HepG2 (cell line): ENCODE results near the gene PTPN3. TPM values are rescaled to one million over a fixed set of nuclear protein-coding genes. Genes with fewer than 3 reads are reported as not detected.
A peak's percentile ranks its signal among the peaks of the same experiment; 100 is the strongest.

Experiments
- ATAC-seq: fragments of 200-7000 bp; cut with Tn5 transposase; 3 replicates; pipeline ENCODE4 v1.9.1; 2020; ENCODE audit warnings: mild to moderate bottlenecking, moderate library complexity
- BruUV-seq: library from RNA; stranded (reverse); fragments of 400-500 nt; replicated peaks from 2 replicates; lab custom pipeline; 2021; lab: Mats Ljungman, UMichigan
- CTCF ChIA-PET: fragments of 300-600 bp; formaldehyde crosslinking; extraction: SDS; loops from one replicate; lab custom pipeline; 2021; ENCODE audit warnings: low total read pairs, inconsistent platforms, low intra/inter-chr PET ratio; lab: Yijun Ruan, JAX
- POLR2A ChIA-PET: fragments of 350-600 bp; sonication (Branson Sonifier 250); formaldehyde crosslinking; loops from one replicate; lab custom pipeline; 2020; ENCODE audit warnings: antibody characterized with exemption, inconsistent platforms; lab: Yijun Ruan, JAX
- DNase-seq: peaks from one replicate; pipeline ENCODE4 v3.0.0-alpha.2; 2015; ENCODE audit warnings: low spot score
- FAIRE-seq: peaks from 3 replicates; lab custom pipeline; 2011; peaks lifted over from hg19 to GRCh38; lab: Jason Lieb, UNC
- H2AFZ ChIP-seq: one replicate; pipeline ENCODE4 v1.6.1; 2011; ENCODE audit warnings: low read length, inconsistent platforms
- H3K27ac ChIP-seq: fragments of 300-600 bp; 3 replicates; pipeline ENCODE4 v1.8.0; 2011; ENCODE audit warnings: mixed run types, mild to moderate bottlenecking, mixed read lengths, low read length, inconsistent platforms; ENCODE audit not compliant: insufficient read depth; ENCODE audit errors: extremely low read length
- H3K27me3 ChIP-seq, 2 experiments: fragments of 200-600 bp in 1 of 2; 2 replicates in 1 of 2; 3 replicates in 1 of 2; pipeline versions ENCODE4 v1.6.0 to v1.8.0; 2011; ENCODE audit warnings: low read length in 2 of 2, mild to moderate bottlenecking in 2 of 2, moderate library complexity in 2 of 2, inconsistent platforms in 1 of 2; ENCODE audit not compliant: insufficient read depth in 2 of 2, control insufficient read depth in 1 of 2
- H3K36me3 ChIP-seq, 2 experiments: fragments of 200-600 bp in 1 of 2; replicated peaks in 1 of 2; 2 replicates in 1 of 2; 3 replicates in 1 of 2; pipeline versions ENCODE4 v1.5.1 to v1.8.0; 2011; ENCODE audit warnings: low read length in 2 of 2, inconsistent platforms in 1 of 2; ENCODE audit not compliant: insufficient read depth in 2 of 2, control insufficient read depth in 1 of 2
- H3K4me1 ChIP-seq: 2 replicates; pipeline ENCODE4 v1.5.1; 2012; ENCODE audit warnings: low read length, inconsistent platforms; ENCODE audit not compliant: insufficient read depth
- H3K4me2 ChIP-seq: 2 replicates; pipeline ENCODE4 v1.6.0; 2011; ENCODE audit warnings: low read depth, low read length, inconsistent platforms
- H3K4me3 ChIP-seq, 3 experiments: fragments of 200-600 bp in 1 of 3; sonication (generic), shearing (Covaris generic) in 1 of 3; replicated peaks in 1 of 3; 2 replicates each; pipeline ENCODE4 v1.5.1; 2011 to 2016; ENCODE audit warnings: low read length in 3 of 3, inconsistent platforms in 2 of 3, low read depth in 2 of 3, mild to moderate bottlenecking in 2 of 3, control low read depth in 1 of 3, mixed read lengths in 1 of 3; ENCODE audit not compliant: insufficient read depth in 1 of 3
- H3K79me2 ChIP-seq: one replicate; pipeline ENCODE4 v1.6.1; 2011; ENCODE audit warnings: low read length, inconsistent platforms; ENCODE audit not compliant: insufficient read depth
- H3K9ac ChIP-seq: 2 replicates; pipeline ENCODE4 v1.6.0; 2011; ENCODE audit warnings: mild to moderate bottlenecking, low read depth, low read length, inconsistent platforms; ENCODE audit not compliant: insufficient read depth
- H3K9me3 ChIP-seq: 2 replicates; pipeline ENCODE4 v1.5.1; 2012; ENCODE audit warnings: mild to moderate bottlenecking, low read length
- H4K20me1 ChIP-seq: 2 replicates; pipeline ENCODE4 v1.6.0; 2011; ENCODE audit warnings: inconsistent platforms, mild to moderate bottlenecking, low read length, moderate library complexity; ENCODE audit not compliant: insufficient read depth
- ATF7-NPFF ChIP-seq: sonication (generic); formaldehyde crosslinking; IDR thresholded peaks from 2 replicates; pipeline ENCODE4 v1.8.1; 2023; ENCODE audit warnings: mild to moderate bottlenecking, low read depth, missing genetic modification reagents, moderate library complexity
- ESRRA ChIP-seq: sonication (generic); formaldehyde crosslinking; IDR thresholded peaks from 2 replicates; pipeline ENCODE4 v1.5.1; 2020; ENCODE audit warnings: mild to moderate bottlenecking, low read depth, missing genetic modification reagents
- KLF11 ChIP-seq: IDR thresholded peaks from 2 replicates; pipeline ENCODE4 v1.6.1; 2016; ENCODE audit warnings: missing compliant biosample characterization
- MAF1 ChIP-seq: sonication (generic); formaldehyde crosslinking; IDR thresholded peaks from 2 replicates; pipeline ENCODE4 v1.5.0; 2020; ENCODE audit warnings: missing genetic modification reagents, borderline replicate concordance
- MAFF ChIP-seq: IDR thresholded peaks from 2 replicates; pipeline ENCODE4 v1.6.1; 2011; ENCODE audit warnings: low read depth, low read length, improper control_type of control experiment
- MIER2 ChIP-seq: IDR thresholded peaks from 2 replicates; pipeline ENCODE4 v1.6.1; 2016; ENCODE audit warnings: missing biosample characterization, missing genetic modification reagents
- NKX3-1 ChIP-seq: sonication (generic); formaldehyde crosslinking; IDR thresholded peaks from 2 replicates; pipeline ENCODE4 v1.5.0; 2020; ENCODE audit warnings: missing genetic modification reagents
- PITX1 ChIP-seq: sonication (generic); formaldehyde crosslinking; IDR thresholded peaks from 2 replicates; pipeline ENCODE4 v1.5.1; 2020; ENCODE audit warnings: mild to moderate bottlenecking, missing genetic modification reagents
- PLRG1 ChIP-seq: fragments of 450-650 bp; conservative IDR thresholded peaks from 2 replicates; pipeline ENCODE4 v1.6.1; 2016
- PRDM10 ChIP-seq: sonication (generic); formaldehyde crosslinking; IDR thresholded peaks from 2 replicates; pipeline ENCODE4 v1.4.0; 2020; ENCODE audit warnings: low read depth, missing genetic modification reagents
- TSC22D2 ChIP-seq: sonication (generic); formaldehyde crosslinking; IDR thresholded peaks from 2 replicates; pipeline ENCODE4 v1.5.1; 2020; ENCODE audit warnings: missing genetic modification reagents, mild to moderate bottlenecking, borderline replicate concordance
- ZFX ChIP-seq: sonication (generic); formaldehyde crosslinking; IDR thresholded peaks from 2 replicates; pipeline ENCODE4 v1.4.0; 2020; ENCODE audit warnings: mild to moderate bottlenecking, low read depth, missing genetic modification reagents, moderate library complexity
- ZMYM4 ChIP-seq: sonication (generic); formaldehyde crosslinking; IDR thresholded peaks from 2 replicates; pipeline ENCODE4 v1.8.1; 2023; ENCODE audit warnings: mild to moderate bottlenecking, missing genetic modification reagents
- ZNF766 ChIP-seq: sonication (generic); formaldehyde crosslinking; IDR thresholded peaks from 2 replicates; pipeline ENCODE4 v1.5.0; 2020; ENCODE audit warnings: missing genetic modification reagents, borderline replicate concordance
- ZNF879 ChIP-seq: sonication (generic); formaldehyde crosslinking; IDR thresholded peaks from 2 replicates; pipeline ENCODE4 v1.8.1; 2023; ENCODE audit warnings: missing genetic modification reagents
- ZSCAN25 ChIP-seq: sonication (generic); formaldehyde crosslinking; IDR thresholded peaks from 2 replicates; pipeline ENCODE4 v1.8.0; 2022; ENCODE audit warnings: mild to moderate bottlenecking, missing genetic modification reagents
- WGBS: methylation state at CpG from one replicate; pipeline ENCODE4 v1.1.6; 2017; ENCODE audit warnings: low lambda C conversion rate; 5-methylcytosine and 5-hydroxymethylcytosine counted together
- in situ Hi-C: cut with HindIII; loops from 2 replicates; pipeline ENCODE4 v1.10.0; 2017; ENCODE audit warnings: low pct_unique_long_range_greater_than_20kb; ENCODE audit not compliant: extremely low pct_ligation_motif_present
- intact Hi-C: fragments of 100-400 bp; cut with micrococcal nuclease; formaldehyde crosslinking; loops from one replicate; pipeline ENCODE4 v1.10.0; 2022; ENCODE audit not compliant: unreplicated experiment
- polyA plus RNA-seq, 8 experiments: library from polyadenylated mRNA; depleted of rRNA in 3 of 8; stranded (reverse) in 7 of 8; unstranded in 1 of 8; fragments of >200 nt; fragmentation: Illumina TruSeq in 4 of 8; extraction: Trizol in 4 of 8; gene quantifications; 2 replicates each; pipeline versions ENCODE4 v1.2.1 to v1.2.3, GENCODE V29; 2011 to 2016; ENCODE audit warnings: low read depth in 4 of 8, missing spikeins in 1 of 8, mixed read lengths in 1 of 8; ENCODE audit not compliant: insufficient read depth in 1 of 8
- total RNA-seq, 5 experiments: library from RNA; depleted of rRNA; stranded (reverse); fragments of >200 nt; fragmentation: Illumina TruSeq; extraction: Trizol; gene quantifications; 2 replicates each; pipeline ENCODE4 v1.2.3, GENCODE V29; 2016; ENCODE audit warnings: low read depth in 1 of 5
- TF ChIP-seq, protein P1 (sequence below): sonication (generic); formaldehyde crosslinking; IDR thresholded peaks from 2 replicates; pipeline ENCODE4 v1.4.0; 2020; ENCODE audit warnings: mild to moderate bottlenecking, low read depth, missing genetic modification reagents

PTPN3 gene
- total and polyA plus RNA-seq, 2 of the 13 experiments (the other 11 are each of a cell fraction or from before 2014, with no cell fraction given) = 5.6 to 20.5 TPM

GRCh38 chr9:109499631-109500410, 1.7 kb upstream of the PTPN3 start (continued):
- TF ChIP-seq ATF7-NPFF = peak; percentile 49; the same call in 1 of the 2 replicates
- no peak for TF ChIP-seq ZNF879
- TF ChIP-seq ZSCAN25 (CRISPR knock-in tag) = 0 out of 2 replicates have a peak, but pooled peaks have one; percentile 48
- TF ChIP-seq, all 625 proteins: peak for 154

DNA sequence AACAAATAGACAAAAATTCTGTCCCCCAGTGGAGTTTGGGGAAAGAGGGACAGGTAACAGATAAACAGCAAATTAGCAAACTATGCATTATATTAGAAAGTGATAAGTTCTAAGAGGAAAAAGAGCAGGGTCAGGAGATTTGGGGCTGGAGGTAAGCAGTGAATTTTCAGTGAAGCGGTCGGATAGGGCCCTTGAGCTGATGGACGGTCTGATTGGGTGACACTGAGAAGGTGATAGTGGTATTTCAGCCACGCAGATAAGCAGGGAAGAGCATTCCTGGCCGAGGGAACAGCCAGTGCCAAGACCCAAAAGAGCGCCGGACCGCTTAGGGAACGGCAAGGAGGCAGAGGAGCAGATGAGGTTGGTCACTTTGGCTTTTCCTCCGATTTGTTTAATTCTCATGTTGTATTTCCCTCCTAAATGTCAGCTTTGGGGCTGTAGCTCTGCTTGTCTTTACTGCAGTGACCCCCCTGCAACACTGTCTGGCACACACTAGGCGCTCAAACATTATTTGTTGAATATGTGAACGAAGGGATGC, 1.1 kb upstream of the PTPN3 start:
- POLR2A ChIA-PET = interaction anchor here (2.2 to 7.3 kb wide), 2 partner anchors 23 to 29 kb away, joined by 6 to 71 read pairs; no protein-coding TSS in a partner anchor
- FAIRE-seq (no peak), DNase-seq (no peak), ATAC-seq (peak; percentile 38)
- Histone ChIP-seq H3K9ac (peak overlapping the region; percentile 50; the same call in 1 of the 2 replicates), H3K27me3 (peaks cover 1 to 7% of the 10 kb centered on the region in 2 experiments; a peak in 4 of 5 replicates), H3K9me3 (no peaks in the 10 kb centered on the region), H3K4me2 (peak overlapping the region; percentile 96), H3K4me3 (peak overlapping the region; percentile 36 to 74 (median 72)), H3K27ac (no peak overlapping the region), H3K4me1 (peaks cover 43% of the 10 kb centered on the region), H3K36me3 (no peaks in the 10 kb centered on the region), H3K79me2 (peaks cover 1% of the 10 kb centered on the region), H4K20me1 (no peaks in the 10 kb centered on the region), H2AFZ (peak overlapping the region; percentile 78)
- 2% methylated on average over 12 of the region's 12 CpGs for WGBS
- in situ Hi-C loops = no loop called here
- intact Hi-C loops = loop anchor here (1.0 kb wide), 1 partner anchor 22 kb away; no protein-coding TSS in a partner anchor
- no TSS peak for BruUV-seq
- CTCF ChIA-PET = no interaction called here
- TF ChIP-seq PRDM10 (CRISPR knock-in tag) = no peak
- peak; percentile 26; the same call in 1 of the 2 replicates for TF ChIP-seq MAFF
- TF ChIP-seq MIER2 (CRISPR knock-in tag) = no peak
- TF ChIP-seq NKX3-1 = no peak
- TF ChIP-seq ZMYM4 (CRISPR knock-in tag) = no peak
- TF ChIP-seq PLRG1 = no peak
- TF ChIP-seq ZNF766 (CRISPR knock-in tag) = no peak
- TF ChIP-seq TSC22D2 (CRISPR knock-in tag) = 0 out of 2 replicates have a peak, but pooled peaks have one; percentile 0
- no peak for TF ChIP-seq PITX1 (CRISPR knock-in tag)
- no peak for TF ChIP-seq MAF1 (CRISPR knock-in tag)
- TF ChIP-seq KLF11 (CRISPR knock-in tag) = no peak
- no peak for TF ChIP-seq ESRRA (CRISPR knock-in tag)
- TF ChIP-seq, protein P1, sequence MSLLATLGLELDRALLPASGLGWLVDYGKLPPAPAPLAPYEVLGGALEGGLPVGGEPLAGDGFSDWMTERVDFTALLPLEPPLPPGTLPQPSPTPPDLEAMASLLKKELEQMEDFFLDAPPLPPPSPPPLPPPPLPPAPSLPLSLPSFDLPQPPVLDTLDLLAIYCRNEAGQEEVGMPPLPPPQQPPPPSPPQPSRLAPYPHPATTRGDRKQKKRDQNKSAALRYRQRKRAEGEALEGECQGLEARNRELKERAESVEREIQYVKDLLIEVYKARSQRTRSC (CRISPR knock-in tag) = no peak
- no peak for TF ChIP-seq ZFX
